Measurements from ENCODE around the gene CUL3. TPM values are rescaled to one million over a fixed set of nuclear protein-coding genes. Genes with fewer than 3 reads are reported as not detected.

CUL3 gene
- total and polyA plus RNA-seq, 2 of the 8 experiments (the other 6 are each of a cell fraction or from before 2014, with no cell fraction given): 28.5 to 113 TPM

DNA sequence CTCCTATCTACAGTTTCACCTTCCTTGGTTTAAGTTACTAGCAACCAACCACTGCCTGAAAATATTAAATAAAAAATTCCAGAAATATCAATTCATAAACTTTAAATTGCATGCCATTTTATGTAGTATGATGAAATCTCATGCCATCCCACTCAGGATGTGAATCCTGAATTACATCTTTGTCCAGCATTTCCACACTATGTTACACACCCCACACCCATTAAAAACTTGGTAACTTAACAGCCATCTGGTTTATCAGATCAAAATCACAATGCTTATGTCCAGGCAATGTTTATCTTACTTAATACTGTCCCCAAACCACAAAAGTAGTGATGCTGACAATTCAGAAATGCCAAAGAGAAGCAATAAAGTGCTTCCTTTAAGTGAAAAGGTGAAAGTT is 21.6 kb downstream of the CUL3 start (continued):
- TF ChIP-seq, protein P1, sequence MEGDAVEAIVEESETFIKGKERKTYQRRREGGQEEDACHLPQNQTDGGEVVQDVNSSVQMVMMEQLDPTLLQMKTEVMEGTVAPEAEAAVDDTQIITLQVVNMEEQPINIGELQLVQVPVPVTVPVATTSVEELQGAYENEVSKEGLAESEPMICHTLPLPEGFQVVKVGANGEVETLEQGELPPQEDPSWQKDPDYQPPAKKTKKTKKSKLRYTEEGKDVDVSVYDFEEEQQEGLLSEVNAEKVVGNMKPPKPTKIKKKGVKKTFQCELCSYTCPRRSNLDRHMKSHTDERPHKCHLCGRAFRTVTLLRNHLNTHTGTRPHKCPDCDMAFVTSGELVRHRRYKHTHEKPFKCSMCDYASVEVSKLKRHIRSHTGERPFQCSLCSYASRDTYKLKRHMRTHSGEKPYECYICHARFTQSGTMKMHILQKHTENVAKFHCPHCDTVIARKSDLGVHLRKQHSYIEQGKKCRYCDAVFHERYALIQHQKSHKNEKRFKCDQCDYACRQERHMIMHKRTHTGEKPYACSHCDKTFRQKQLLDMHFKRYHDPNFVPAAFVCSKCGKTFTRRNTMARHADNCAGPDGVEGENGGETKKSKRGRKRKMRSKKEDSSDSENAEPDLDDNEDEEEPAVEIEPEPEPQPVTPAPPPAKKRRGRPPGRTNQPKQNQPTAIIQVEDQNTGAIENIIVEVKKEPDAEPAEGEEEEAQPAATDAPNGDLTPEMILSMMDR (IDR thresholded peaks at IDR 0.05; ENCODE audit: control extremely low read depth in 1 of 3, insufficient read depth in 1 of 3, low read depth in 1 of 3, low read length in 3 of 3): no peak
- no peak for TF ChIP-seq SIX5 (IDR thresholded peaks at IDR 0.05; ENCODE audit: low read depth, low read length)
- TF ChIP-seq, protein P2, sequence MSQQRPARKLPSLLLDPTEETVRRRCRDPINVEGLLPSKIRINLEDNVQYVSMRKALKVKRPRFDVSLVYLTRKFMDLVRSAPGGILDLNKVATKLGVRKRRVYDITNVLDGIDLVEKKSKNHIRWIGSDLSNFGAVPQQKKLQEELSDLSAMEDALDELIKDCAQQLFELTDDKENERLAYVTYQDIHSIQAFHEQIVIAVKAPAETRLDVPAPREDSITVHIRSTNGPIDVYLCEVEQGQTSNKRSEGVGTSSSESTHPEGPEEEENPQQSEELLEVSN (IDR thresholded peaks at IDR 0.05): no peak
- no peak for TF ChIP-seq CBX5 (IDR thresholded peaks at IDR 0.05; ENCODE audit: low read depth, low read length)
- TF ChIP-seq, protein P3, sequence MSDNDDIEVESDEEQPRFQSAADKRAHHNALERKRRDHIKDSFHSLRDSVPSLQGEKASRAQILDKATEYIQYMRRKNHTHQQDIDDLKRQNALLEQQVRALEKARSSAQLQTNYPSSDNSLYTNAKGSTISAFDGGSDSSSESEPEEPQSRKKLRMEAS (IDR thresholded peaks at IDR 0.05): no peak
- no peak for TF ChIP-seq TBP (IDR thresholded peaks at IDR 0.05; ENCODE audit: low read depth, low read length)

All from H1 (cell line).